Measurements from ENCODE around the gene TNFAIP8. TPM values are rescaled to one million over a fixed set of nuclear protein-coding genes. Genes with fewer than 3 reads are reported as not detected.

Gene TNFAIP8
- polyA plus RNA-seq, 1 of the 3 experiments (the other 2 are of a cell fraction), result 31.3 TPM

DNA sequence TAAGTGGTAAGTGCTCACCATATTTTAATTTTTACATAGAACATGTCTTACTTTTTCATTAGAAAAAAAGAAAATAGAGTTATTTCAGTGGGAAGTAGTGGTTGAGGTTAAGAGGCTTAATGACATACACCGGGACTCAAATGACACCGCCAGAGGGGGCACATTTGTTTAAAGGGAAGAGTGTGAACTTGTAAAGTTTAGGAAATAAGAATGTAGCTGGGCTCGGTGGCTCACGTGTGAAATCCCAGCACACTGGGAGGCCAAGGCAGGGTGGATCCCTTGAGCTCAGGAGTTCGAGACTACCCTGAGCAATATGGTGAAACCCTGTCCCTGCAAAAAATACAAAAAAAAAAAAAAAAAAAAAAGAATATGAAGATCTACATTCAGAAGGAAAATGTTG, 43.4 kb upstream of the TNFAIP8 start:
- Histone ChIP-seq H3K4me1 (ENCODE audit: control insufficient read depth in 1 of 2, insufficient read depth in 2 of 2, low read depth in 1 of 2, low read length in 1 of 2) (peaks cover 13 to 14% of the 10 kb centered on the region in 2 experiments; a peak in 3 of 4 replicates), H3K9me3 (no peaks in the 10 kb centered on the region), H2AFZ (ENCODE audit: low read depth) (no peak overlapping the region), H3K4me3 (ENCODE audit: low read depth in 2 of 2, low read length in 1 of 2) (no peak overlapping the region), H3K27me3 (ENCODE audit: insufficient read depth) (no peaks in the 10 kb centered on the region), H3K27ac (ENCODE audit: low read depth in 2 of 2, low read length in 1 of 2) (no peak overlapping the region), H3K79me2 (ENCODE audit: insufficient read depth) (peaks cover 22% of the 10 kb centered on the region), H3K9me2 (no peaks in the 10 kb centered on the region), H3K9ac (no peak overlapping the region), H3K36me3 (replicated peaks in 1 of 2; ENCODE audit: control insufficient read depth in 1 of 2, insufficient read depth in 2 of 2, low read length in 1 of 2) (no peaks in the 10 kb centered on the region), H3F3A (replicated peaks; ENCODE audit: insufficient read depth) (no peaks in the 10 kb centered on the region), H3K4me2 (no peak overlapping the region), H4K20me1 (ENCODE audit: insufficient read depth) (no peaks in the 10 kb centered on the region)
- no peak for TF ChIP-seq JUND (IDR thresholded peaks at IDR 0.05)
- TF ChIP-seq TEAD4 (IDR thresholded peaks at IDR 0.05; ENCODE audit: borderline replicate concordance, insufficient read depth), result no peak
- TF ChIP-seq FOSL2 (IDR thresholded peaks at IDR 0.05; ENCODE audit: borderline replicate concordance, low read depth), result no peak
- no peak for TF ChIP-seq EP300 (IDR thresholded peaks at IDR 0.05; ENCODE audit: borderline replicate concordance in 1 of 2, low read depth in 1 of 2, low read length in 1 of 2)
- TF ChIP-seq REST (IDR thresholded peaks at IDR 0.05; ENCODE audit: low read depth, low read length), result no peak
- TF ChIP-seq FOXM1 (IDR thresholded peaks at IDR 0.05; ENCODE audit: low read depth), result no peak
- TF ChIP-seq TCF12 (IDR thresholded peaks at IDR 0.05), result no peak
- TF ChIP-seq MXI1 (IDR thresholded peaks at IDR 0.05; ENCODE audit: low read depth, low read length), result no peak
- no peak for TF ChIP-seq FOXJ3 (CRISPR knock-in tag; IDR thresholded peaks at IDR 0.05)
- no peak for TF ChIP-seq YY1 (IDR thresholded peaks at IDR 0.05; ENCODE audit: low read depth)
- TF ChIP-seq SIN3A (IDR thresholded peaks at IDR 0.05; ENCODE audit: borderline replicate concordance, low read depth, low read length), result no peak
- TF ChIP-seq, protein P1, sequence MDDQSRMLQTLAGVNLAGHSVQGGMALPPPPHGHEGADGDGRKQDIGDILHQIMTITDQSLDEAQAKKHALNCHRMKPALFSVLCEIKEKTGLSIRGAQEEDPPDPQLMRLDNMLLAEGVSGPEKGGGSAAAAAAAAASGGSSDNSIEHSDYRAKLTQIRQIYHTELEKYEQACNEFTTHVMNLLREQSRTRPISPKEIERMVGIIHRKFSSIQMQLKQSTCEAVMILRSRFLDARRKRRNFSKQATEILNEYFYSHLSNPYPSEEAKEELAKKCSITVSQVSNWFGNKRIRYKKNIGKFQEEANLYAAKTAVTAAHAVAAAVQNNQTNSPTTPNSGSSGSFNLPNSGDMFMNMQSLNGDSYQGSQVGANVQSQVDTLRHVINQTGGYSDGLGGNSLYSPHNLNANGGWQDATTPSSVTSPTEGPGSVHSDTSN (IDR thresholded peaks at IDR 0.05), result no peak
- TF ChIP-seq RFX5 (IDR thresholded peaks at IDR 0.05; ENCODE audit: low read length), result no peak
- TF ChIP-seq RXRA (IDR thresholded peaks at IDR 0.05; ENCODE audit: borderline replicate concordance, low read depth), result no peak
- TF ChIP-seq NFIC (IDR thresholded peaks at IDR 0.05; ENCODE audit: borderline replicate concordance), result no peak
- no peak for TF ChIP-seq EZH2phosphoT487 (IDR thresholded peaks at IDR 0.05; ENCODE audit: borderline replicate concordance, low read depth)
- no peak for TF ChIP-seq RCOR1 (IDR thresholded peaks at IDR 0.05; ENCODE audit: low read length)
- TF ChIP-seq USF2 (IDR thresholded peaks at IDR 0.05; ENCODE audit: borderline replicate concordance, low read depth, low read length), result no peak
- no peak for TF ChIP-seq CHD2 (IDR thresholded peaks at IDR 0.05; ENCODE audit: low read length, partially characterized antibody)
- no peak for TF ChIP-seq SMC3 (IDR thresholded peaks at IDR 0.05; ENCODE audit: low read depth, low read length)
- POLR2A ChIA-PET, result interaction anchor here (0.5 to 0.6 kb wide), 2 partner anchors 9 to 20 kb away, joined by 3 to 4 read pairs; no protein-coding TSS in a partner anchor
- no peak for DNase-seq
- CTCF ChIA-PET, result interaction anchor here (1.2 to 1.8 kb wide), 2 partner anchors 28 to 324 kb away, joined by 3 to 5 read pairs; partner anchors contain the start of gene DTWD2
- 96% methylated on average over 5 of the region's 5 CpGs for whole genome bisulfite sequencing (ENCODE audit: low lambda C conversion rate)

Data from SK-N-SH (cell line).